CD4-positive, alpha-beta memory T cell (primary cell): Measurements from ENCODE around the gene SMCR8. TPM values are rescaled to one million over a fixed set of nuclear protein-coding genes. Genes with fewer than 3 reads are reported as not detected.

Experiments used
- CTCF ChIA-PET: fragments of 350-600 bp; sonication (Branson Sonifier 250); formaldehyde crosslinking; loops from one replicate; lab custom pipeline; 2021; ENCODE audit warnings: inconsistent platforms; ENCODE audit not compliant: partially characterized antibody; lab: Charles Lee
- POLR2A ChIA-PET: fragments of 350-600 bp; sonication (Branson Sonifier 250); formaldehyde crosslinking; loops from one replicate; lab custom pipeline; 2021; ENCODE audit not compliant: partially characterized antibody; lab: Charles Lee
- DNase-seq, 5 donors: peaks; one replicate each; pipeline versions ENCODE4 v3.0.0 to v3.0.0-alpha.2; 2020 to 2022; ENCODE audit warnings: mixed read lengths in 1 of 5
- H3K27ac ChIP-seq: one replicate; pipeline ENCODE4 v1.7.0; 2013; ENCODE audit warnings: low read depth, low read length
- H3K27me3 ChIP-seq: 2 replicates; pipeline ENCODE4 v1.7.0; 2013; ENCODE audit warnings: mild to moderate bottlenecking, low read length, moderate library complexity; ENCODE audit not compliant: insufficient read depth
- H3K36me3 ChIP-seq: 2 replicates; pipeline ENCODE4 v1.7.0; 2013; ENCODE audit warnings: mild to moderate bottlenecking, low read length, moderate library complexity; ENCODE audit not compliant: insufficient read depth
- H3K4me1 ChIP-seq: 2 replicates; pipeline ENCODE4 v1.7.0; 2013; ENCODE audit warnings: mild to moderate bottlenecking, low read length, moderate library complexity; ENCODE audit not compliant: insufficient read depth
- H3K4me3 ChIP-seq, 2 donors: one replicate each; pipeline ENCODE4 v1.7.0; 2013; ENCODE audit warnings: low read length in 2 of 2, mild to moderate bottlenecking in 1 of 2
- H3K9me3 ChIP-seq, 2 donors: one replicate each; pipeline ENCODE4 v1.7.0; 2013; ENCODE audit warnings: low read length in 2 of 2, control low read depth in 1 of 2; ENCODE audit not compliant: control insufficient read depth in 1 of 2
- H3K27ac Mint-ChIP-seq, 7 donors: one replicate each; pipeline ENCODE4 v1.8.0; 2020 to 2021; ENCODE audit warnings: mixed read lengths in 7 of 7, mild to moderate bottlenecking in 6 of 7, inconsistent platforms in 3 of 7, moderate library complexity in 3 of 7
- H3K27me3 Mint-ChIP-seq, 2 donors: one replicate each; pipeline ENCODE4 v1.8.0; 2020 to 2021; ENCODE audit warnings: mixed read lengths in 2 of 2
- H3K36me3 Mint-ChIP-seq, 2 donors: one replicate each; pipeline ENCODE4 v1.8.0; 2020 to 2021; ENCODE audit warnings: mixed read lengths in 2 of 2, inconsistent platforms in 1 of 2, mild to moderate bottlenecking in 1 of 2
- H3K4me1 Mint-ChIP-seq, 4 donors: one replicate each; pipeline ENCODE4 v1.8.0; 2020 to 2021; ENCODE audit warnings: mixed read lengths in 4 of 4, mild to moderate bottlenecking in 1 of 4
- H3K4me3 Mint-ChIP-seq, 8 donors: one replicate each; pipeline ENCODE4 v1.8.0; 2020 to 2021; ENCODE audit warnings: mixed read lengths in 8 of 8, mild to moderate bottlenecking in 7 of 8, moderate library complexity in 6 of 8, inconsistent platforms in 3 of 8
- H3K9me3 Mint-ChIP-seq, 8 donors: one replicate each; pipeline ENCODE4 v1.8.0; 2020 to 2021; ENCODE audit warnings: mixed read lengths in 8 of 8, mild to moderate bottlenecking in 5 of 8, inconsistent platforms in 3 of 8, moderate library complexity in 1 of 8
- intact Hi-C: fragments of 100-400 bp; cut with micrococcal nuclease; formaldehyde crosslinking; loops from one replicate; pipeline ENCODE4 v1.15.1; 2023
- polyA plus RNA-seq, 2 donors: library from polyadenylated mRNA; unstranded; fragments of 300-500 nt; fragmentation: Illumina TruSeq; gene quantifications; one replicate each; pipeline ENCODE4 v1.2.3, GENCODE V29; 2021
- total RNA-seq, 2 experiments: library from RNA; stranded (reverse); gene quantifications; one replicate each; pipeline ENCODE4 v1.2.3, GENCODE V29; 2021

The SMCR8 gene
- total and polyA plus RNA-seq, 4 experiments from 2014 or later, result 0.47 to 51.3 (median 27.4) TPM

DNA sequence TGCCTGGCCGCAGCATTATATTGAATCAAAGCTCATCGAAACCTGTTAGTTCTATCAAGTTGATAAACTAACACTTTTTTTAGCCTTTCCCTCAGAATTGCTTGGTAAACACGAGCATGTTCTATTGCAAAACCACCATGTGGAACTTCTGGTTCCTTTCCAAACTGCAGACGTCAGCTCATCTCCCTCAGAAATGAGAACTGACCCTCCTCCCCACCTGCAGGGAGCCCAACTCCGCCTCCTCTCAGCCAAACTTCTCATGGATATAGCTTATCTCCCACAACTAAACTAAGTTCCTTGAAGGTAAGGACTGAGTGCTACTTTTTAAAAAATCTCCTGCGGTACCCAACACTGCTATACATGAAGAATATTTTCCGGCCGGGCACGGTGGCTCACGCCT is 41.5 kb downstream of the SMCR8 start:
- H3K27me3 ChIP-seq, result no peaks in the 10 kb centered on the region
- H3K9me3 ChIP-seq, result no peaks in the 10 kb centered on the region
- no peak for DNase-seq
- Mint-ChIP-seq H3K27ac (peak overlapping the region in 1 of 7 donors; percentile 66), H3K36me3 (peaks cover 21 to 28% of the 10 kb centered on the region in 2 donors), H3K4me1 (peaks cover 0 to under 1% (median 0%) of the 10 kb centered on the region in 4 donors), H3K9me3 (no peaks in the 10 kb centered on the region), H3K27me3 (no peaks in the 10 kb centered on the region), H3K4me3 (no peak overlapping the region)
- H3K27ac ChIP-seq, result no peak overlapping the region
- intact Hi-C loops, result no loop called here
- H3K36me3 ChIP-seq, result peaks cover 12% of the 10 kb centered on the region
- CTCF ChIA-PET, result no interaction called here
- H3K4me3 ChIP-seq, result no peak overlapping the region
- H3K4me1 ChIP-seq, result no peaks in the 10 kb centered on the region
- POLR2A ChIA-PET, result no interaction called here

DNA sequence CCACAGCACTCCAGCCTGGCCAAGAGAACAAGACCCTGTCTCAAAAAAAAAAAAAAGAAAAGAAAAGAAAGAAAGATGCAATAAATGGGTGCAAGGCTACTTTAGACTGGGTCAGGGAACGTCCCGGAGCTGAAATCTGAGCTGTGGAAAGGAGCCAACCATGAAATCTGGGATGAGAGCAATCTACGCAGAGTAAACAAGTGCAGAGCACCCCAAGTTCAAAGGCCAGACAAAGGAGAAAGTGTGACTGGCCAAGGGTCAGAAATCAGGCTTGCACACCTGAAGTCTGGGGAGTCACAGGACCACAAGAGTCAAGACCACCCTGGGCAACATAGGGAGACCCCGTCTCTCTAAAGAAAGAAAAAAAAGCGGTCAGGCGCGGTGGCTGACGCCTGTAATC is 45.4 kb downstream of the SMCR8 start:
- intact Hi-C loops, result loop anchor here (5.0 kb wide), 1 partner anchor 178 kb away; the partner anchor contains the start of gene ALKBH5
- CTCF ChIA-PET, result no interaction called here

DNA sequence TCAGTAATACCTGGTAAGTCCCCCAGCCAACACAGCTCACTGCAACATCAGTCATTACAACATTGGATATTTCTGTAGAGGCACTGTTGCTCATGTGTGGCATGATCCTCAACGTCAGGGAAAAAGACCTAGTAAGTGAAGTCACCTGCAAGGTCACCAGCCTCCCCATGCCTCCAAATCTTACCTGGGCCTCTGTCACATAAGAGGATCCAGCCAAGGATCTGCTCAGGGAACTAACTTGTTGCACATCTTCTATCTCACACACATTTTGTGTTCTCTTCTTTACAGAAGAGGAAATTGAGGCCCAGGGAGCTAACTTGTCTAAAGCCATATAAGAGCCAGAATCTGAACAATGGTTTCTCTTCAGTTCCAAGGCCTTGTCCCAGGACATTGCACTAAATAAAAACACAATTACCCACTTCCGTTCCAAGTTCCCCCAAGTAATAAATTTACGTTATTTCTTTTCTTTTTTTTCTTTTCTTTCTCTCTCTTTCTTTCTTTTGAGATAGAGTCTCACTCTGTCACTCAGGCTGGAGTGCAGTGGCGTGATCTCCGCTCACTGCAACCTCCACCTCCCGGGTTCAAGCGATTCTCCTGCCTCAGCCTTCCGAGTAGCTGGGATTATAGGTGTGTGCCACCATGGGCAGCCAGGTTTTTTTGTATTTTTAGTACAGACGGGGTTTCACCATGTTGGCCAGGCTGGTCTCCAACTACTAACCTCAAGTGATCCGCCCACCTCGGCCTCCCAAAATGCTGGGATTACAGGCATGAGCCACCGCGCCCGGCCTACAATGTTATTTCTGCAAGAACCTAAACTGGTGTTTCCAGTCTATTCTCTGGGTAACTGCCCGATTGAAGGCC is 47.0 kb downstream of the SMCR8 start:
- Histone ChIP-seq H3K9me3 (no peaks in the 10 kb centered on the region), H3K4me3 (peak overlapping the region in 1 of 2 donors; percentile 54), H3K27ac (no peak overlapping the region), H3K27me3 (no peaks in the 10 kb centered on the region), H3K4me1 (peaks cover 10% of the 10 kb centered on the region), H3K36me3 (no peaks in the 10 kb centered on the region)
- POLR2A ChIA-PET, result interaction anchor here (1.6 kb wide), 3 partner anchors 47 to 180 kb away, joined by 4 to 13 read pairs (median 12); partner anchors contain the start of genes ALKBH5, SMCR8 and TOP3A
- peak overlapping the region; percentile 79 to 96 (median 94) for H3K4me3 Mint-ChIP-seq
- H3K9me3 Mint-ChIP-seq, result no peaks in the 10 kb centered on the region
- no peaks in the 10 kb centered on the region for H3K27me3 Mint-ChIP-seq
- DNase-seq, result no peak
- peaks cover 0 to 3% of the 10 kb centered on the region in 2 donors for H3K36me3 Mint-ChIP-seq
- CTCF ChIA-PET, result no interaction called here
- H3K4me1 Mint-ChIP-seq, result peaks cover 6 to 19% (median 16%) of the 10 kb centered on the region in 4 donors
- H3K27ac Mint-ChIP-seq, result peak overlapping the region in 6 of 7 donors; percentile 9 to 81 (median 68)
- intact Hi-C loops, result loop anchor here (5.0 kb wide), 1 partner anchor 180 kb away; the partner anchor contains the start of gene ALKBH5

More for the DNA sequence above, 45.4 kb downstream of the SMCR8 start:
- Mint-ChIP-seq H3K36me3 (peaks cover 6 to 9% of the 10 kb centered on the region in 2 donors), H3K9me3 (no peaks in the 10 kb centered on the region), H3K27ac (peak overlapping the region in 1 of 7 donors; percentile 60), H3K4me3 (peak overlapping the region in 2 of 8 donors; percentile 29 to 46), H3K4me1 (peaks cover 6 to 19% (median 16%) of the 10 kb centered on the region in 4 donors), H3K27me3 (no peaks in the 10 kb centered on the region)
- H3K4me1 ChIP-seq, result peaks cover 10% of the 10 kb centered on the region
- DNase-seq, result no peak
- no peaks in the 10 kb centered on the region for H3K36me3 ChIP-seq
- no peaks in the 10 kb centered on the region for H3K9me3 ChIP-seq
- no peak overlapping the region for H3K27ac ChIP-seq
- POLR2A ChIA-PET, result no interaction called here
- no peaks in the 10 kb centered on the region for H3K27me3 ChIP-seq
- H3K4me3 ChIP-seq, result no peak overlapping the region

DNA sequence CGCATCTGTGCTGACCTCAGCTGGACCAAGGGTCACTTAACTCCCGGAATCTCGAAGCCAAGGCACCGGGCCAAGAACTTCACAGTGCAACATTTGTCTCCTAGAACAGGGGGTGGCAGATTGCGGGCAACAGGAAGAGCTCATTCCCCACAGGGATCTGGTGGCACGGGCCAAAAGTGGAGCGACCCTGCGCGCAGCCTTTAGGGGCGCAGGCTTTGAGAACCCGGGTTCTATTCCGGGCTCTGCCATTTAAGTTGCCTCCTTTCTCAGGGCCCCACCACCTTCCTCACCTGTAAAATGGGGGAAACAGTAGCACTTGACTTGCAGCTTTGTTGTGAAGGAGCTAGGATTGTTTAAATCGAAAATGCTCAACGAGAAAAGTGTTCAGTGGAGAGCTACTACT is 47.6 kb downstream of the SMCR8 start:
- POLR2A ChIA-PET, result interaction anchor here (0.7 to 1.6 kb wide), 6 partner anchors 43 to 180 kb away, joined by 3 to 13 read pairs (median 6); partner anchors contain the start of genes ALKBH5, MIEF2, SMCR8 and TOP3A
- H3K4me3 ChIP-seq, result peak overlapping the region; percentile 54 to 76
- H3K36me3 Mint-ChIP-seq, result peaks cover 0 to 3% of the 10 kb centered on the region in 2 donors
- no peaks in the 10 kb centered on the region for H3K9me3 Mint-ChIP-seq
- H3K4me3 Mint-ChIP-seq, result peak overlapping the region; percentile 79 to 96 (median 94)
- intact Hi-C loops, result loop anchor here (1.0 to 5.0 kb wide), 2 partner anchors 47 to 180 kb away; partner anchors contain the start of genes ALKBH5 and SMCR8
- CTCF ChIA-PET, result no interaction called here
- DNase-seq, result peak in 1 of 5 donors; percentile 4
- no peaks in the 10 kb centered on the region for H3K27me3 Mint-ChIP-seq
- no peaks in the 10 kb centered on the region for H3K36me3 ChIP-seq
- H3K27ac Mint-ChIP-seq, result peak overlapping the region in 6 of 7 donors; percentile 9 to 81 (median 80)
- H3K9me3 ChIP-seq, result no peaks in the 10 kb centered on the region
- no peaks in the 10 kb centered on the region for H3K27me3 ChIP-seq
- H3K27ac ChIP-seq, result peak overlapping the region; percentile 59
- peaks cover 6 to 19% (median 16%) of the 10 kb centered on the region in 4 donors for H3K4me1 Mint-ChIP-seq
- peaks cover 10% of the 10 kb centered on the region for H3K4me1 ChIP-seq

DNA sequence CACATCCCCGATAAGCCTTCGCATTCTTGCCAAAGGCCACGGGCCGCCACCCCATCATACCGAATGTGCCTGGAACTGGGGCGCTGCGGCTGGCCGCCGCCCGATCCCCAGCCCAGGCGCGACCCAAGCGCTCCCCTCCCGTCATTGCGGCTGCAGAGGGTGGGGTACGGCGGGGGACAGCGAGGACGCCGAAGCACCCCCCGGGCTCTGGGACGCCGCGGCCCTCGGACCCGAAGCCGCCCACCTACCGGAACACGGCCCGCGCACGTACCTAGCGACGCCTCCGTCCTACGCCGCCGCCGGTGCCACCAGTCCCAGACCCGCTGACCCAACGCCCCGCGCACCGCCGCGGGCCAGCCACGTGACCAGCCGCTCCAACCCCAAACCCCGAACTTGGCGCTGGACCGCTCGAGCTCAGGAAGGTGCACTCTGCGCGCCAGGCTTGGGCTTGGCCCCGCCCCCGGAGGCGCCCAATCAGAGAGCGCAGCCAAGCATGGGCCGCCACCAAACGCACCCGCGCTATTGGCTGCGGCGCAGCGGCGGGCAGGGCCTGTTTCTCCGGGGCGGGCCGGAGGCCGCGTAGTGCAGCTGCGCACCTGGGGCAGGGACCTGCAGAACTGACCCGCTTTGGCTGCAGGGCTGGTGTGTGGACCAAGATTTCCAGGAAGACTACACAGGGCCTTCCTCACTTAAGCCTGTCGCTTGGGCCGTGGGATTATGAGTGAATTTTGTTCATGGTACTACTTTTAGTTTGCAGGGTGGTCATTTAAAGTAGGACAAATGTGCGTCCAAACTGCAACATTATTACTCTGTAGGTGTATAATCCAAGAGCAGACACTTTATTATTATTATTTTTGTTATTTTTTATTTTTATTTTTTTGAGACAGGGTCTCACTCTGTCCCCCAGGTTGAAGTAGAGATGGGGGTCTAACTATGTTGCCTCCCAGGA is 48.3 kb downstream of the SMCR8 start, which contains the start of gene SHMT1:
Gene SHMT1, minus strand, starts transcription at position 450 of the 949 bp plus-strand sequence. CDS start 7,569 bp downstream, outside the sequence.
- POLR2A ChIA-PET, result interaction anchor here (0.7 to 1.6 kb wide), 7 partner anchors 44 to 181 kb away, joined by 3 to 13 read pairs (median 4); partner anchors contain the start of genes ALKBH5, MIEF2, SMCR8 and TOP3A
- H3K27ac Mint-ChIP-seq, result peak within 1 kb of the TSS; percentile 58 to 93 (median 89)

DNA sequence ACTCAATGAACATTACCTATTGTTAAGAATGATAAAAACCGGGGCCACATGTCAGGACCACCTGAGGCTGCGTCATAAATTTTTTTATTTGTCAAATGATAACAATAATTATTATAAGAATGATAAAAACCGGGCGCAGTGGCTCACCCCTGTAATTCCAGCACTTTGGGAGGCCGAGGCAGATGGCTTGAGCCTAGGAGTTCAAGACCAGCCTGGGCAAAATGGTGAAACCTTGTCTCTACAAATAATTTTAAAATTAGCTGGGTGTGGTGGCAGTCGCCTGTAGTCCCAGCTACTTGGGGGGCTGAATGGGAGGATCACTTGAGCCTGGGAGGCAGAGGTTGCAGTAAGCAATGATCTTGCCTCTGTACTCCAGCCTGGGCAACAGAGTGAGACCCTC is 49.1 kb downstream of the SMCR8 start:
- peaks cover 0 to 2% of the 10 kb centered on the region in 2 donors for H3K36me3 Mint-ChIP-seq
- H3K9me3 ChIP-seq, result no peaks in the 10 kb centered on the region
- intact Hi-C loops, result loop anchor here (5.0 kb wide), 1 partner anchor 182 kb away; the partner anchor contains the start of gene ALKBH5
- CTCF ChIA-PET, result no interaction called here
- H3K4me3 Mint-ChIP-seq, result peak overlapping the region in 1 of 8 donors; percentile 21
- DNase-seq, result no peak
- POLR2A ChIA-PET, result interaction anchor here (0.8 to 1.6 kb wide), 6 partner anchors 44 to 182 kb away, joined by 3 to 13 read pairs (median 6); partner anchors contain the start of genes ALKBH5, MIEF2, SMCR8 and TOP3A
- H3K27me3 ChIP-seq, result no peaks in the 10 kb centered on the region
- H3K4me1 ChIP-seq, result peaks cover 10% of the 10 kb centered on the region
- H3K27ac ChIP-seq, result no peak overlapping the region
- peaks cover 6 to 19% (median 16%) of the 10 kb centered on the region in 4 donors for H3K4me1 Mint-ChIP-seq
- no peaks in the 10 kb centered on the region for H3K27me3 Mint-ChIP-seq
- H3K36me3 ChIP-seq, result no peaks in the 10 kb centered on the region
- no peak overlapping the region for H3K27ac Mint-ChIP-seq
- H3K4me3 ChIP-seq, result no peak overlapping the region
- H3K9me3 Mint-ChIP-seq, result no peaks in the 10 kb centered on the region

More for the DNA sequence above, 48.3 kb downstream of the SMCR8 start, which contains the start of gene SHMT1:
- CTCF ChIA-PET, result no interaction called here
- Histone ChIP-seq H3K9me3 (no peaks in the 10 kb centered on the region), H3K27ac (peak within 1 kb of the TSS; percentile 59), H3K4me3 (peak within 1 kb of the TSS; percentile 54 to 76), H3K27me3 (no peaks in the 10 kb centered on the region), H3K4me1 (peaks cover 10% of the 10 kb centered on the region), H3K36me3 (no peaks in the 10 kb centered on the region)
- H3K9me3 Mint-ChIP-seq, result no peaks in the 10 kb centered on the region
- H3K27me3 Mint-ChIP-seq, result no peaks in the 10 kb centered on the region
- peak within 1 kb of the TSS; percentile 90 to 96 (median 94) for H3K4me3 Mint-ChIP-seq
- peaks cover 6 to 19% (median 16%) of the 10 kb centered on the region in 4 donors for H3K4me1 Mint-ChIP-seq
- peak; percentile 87 to 90 (median 88) for DNase-seq
- intact Hi-C loops, result loop anchor here (1.0 to 5.0 kb wide), 2 partner anchors 48 to 181 kb away; partner anchors contain the start of genes ALKBH5 and SMCR8
- peaks cover 0 to 3% of the 10 kb centered on the region in 2 donors for H3K36me3 Mint-ChIP-seq
